SK-N-SH treated with all-trans-retinoic acid at 6 μM for 48 hours (cell line): ENCODE measurements around the gene TMEM43.

Experiments
- ATAC-seq: fragments of 200-7000 bp; cut with Tn5 transposase; 3 replicates; pipeline ENCODE4 v1.9.1; 2020; ENCODE audit warnings: mild to moderate bottlenecking, moderate library complexity
- ARNTL ChIP-seq: fragments of 450-650 bp; formaldehyde crosslinking; IDR thresholded peaks from 2 replicates; pipeline ENCODE4 v1.5.0; 2020; ENCODE audit warnings: low read depth, mild to moderate bottlenecking, moderate library complexity, borderline replicate concordance
- BACH2 ChIP-seq: fragments of 250-450 bp; sonication (Bioruptor Pico); IDR thresholded peaks from 2 replicates; pipeline ENCODE4 v1.9.0; 2021; ENCODE audit warnings: mild to moderate bottlenecking, borderline replicate concordance
- CREB5 ChIP-seq: fragments of 250-450 bp; sonication (Bioruptor Pico); IDR thresholded peaks from 2 replicates; pipeline ENCODE4 v1.5.1; 2020; ENCODE audit warnings: low read depth, mild to moderate bottlenecking, moderate library complexity
- CSDC2 ChIP-seq: fragments of 250-450 bp; sonication (Bioruptor Pico); IDR thresholded peaks from 2 replicates; pipeline ENCODE4 v1.5.0; 2020; ENCODE audit warnings: mild to moderate bottlenecking, moderate library complexity
- ESRRG ChIP-seq: fragments of 250-450 bp; sonication (Bioruptor Pico); IDR thresholded peaks from 2 replicates; pipeline ENCODE4 v1.6.1; 2021; ENCODE audit warnings: mild to moderate bottlenecking
- GLIS3 ChIP-seq: fragments of 250-450 bp; sonication (Bioruptor Pico); IDR thresholded peaks from 2 replicates; pipeline ENCODE4 v1.5.0; 2020; ENCODE audit warnings: mild to moderate bottlenecking, moderate library complexity
- ISL1 ChIP-seq: fragments of 250-450 bp; sonication (Bioruptor Pico); IDR thresholded peaks from 2 replicates; pipeline ENCODE4 v2.1.2; 2022; ENCODE audit warnings: mild to moderate bottlenecking, moderate library complexity
- OSR1 ChIP-seq: fragments of 250-450 bp; sonication (Bioruptor Pico); IDR thresholded peaks from 2 replicates; pipeline ENCODE4 v1.8.0; 2022; ENCODE audit warnings: moderate library complexity, mild to moderate bottlenecking, inconsistent platforms
- PATZ1 ChIP-seq: fragments of 250-450 bp; sonication (Bioruptor Pico); IDR thresholded peaks from 2 replicates; pipeline ENCODE4 v1.8.0; 2020; ENCODE audit warnings: mild to moderate bottlenecking, moderate library complexity, borderline replicate concordance
- POU6F1 ChIP-seq: fragments of 250-450 bp; sonication (Bioruptor Pico); IDR thresholded peaks from 2 replicates; pipeline ENCODE4 v1.8.0; 2021; ENCODE audit warnings: low read depth, mild to moderate bottlenecking, moderate library complexity, borderline replicate concordance
- PPARA ChIP-seq: fragments of 250-450 bp; sonication (Bioruptor Pico); IDR thresholded peaks from 2 replicates; pipeline ENCODE4 v1.5.0; 2020; ENCODE audit warnings: mild to moderate bottlenecking, borderline replicate concordance
- RARB ChIP-seq: fragments of 250-450 bp; sonication (Bioruptor Pico); IDR thresholded peaks from 2 replicates; pipeline ENCODE4 v1.8.0; 2021; ENCODE audit warnings: mild to moderate bottlenecking, moderate library complexity
- SNAI2 ChIP-seq: fragments of 250-450 bp; sonication (Bioruptor Pico); IDR thresholded peaks from 2 replicates; pipeline ENCODE4 v1.5.0; 2020; ENCODE audit warnings: mild to moderate bottlenecking, moderate library complexity
- TCF4 ChIP-seq: fragments of 250-450 bp; sonication (Bioruptor Pico); IDR thresholded peaks from 2 replicates; pipeline ENCODE4 v1.8.0; 2021; ENCODE audit warnings: mild to moderate bottlenecking, moderate library complexity, borderline replicate concordance
- TOX ChIP-seq: fragments of 250-450 bp; sonication (Bioruptor Pico); IDR thresholded peaks from 2 replicates; pipeline ENCODE4 v1.8.0; 2021; ENCODE audit warnings: mild to moderate bottlenecking, moderate library complexity, borderline replicate concordance
- TSHZ2 ChIP-seq: fragments of 250-450 bp; sonication (Bioruptor Pico); IDR thresholded peaks from 2 replicates; pipeline ENCODE4 v1.5.0; 2020; ENCODE audit warnings: mild to moderate bottlenecking, moderate library complexity
- ZC3H10 ChIP-seq: fragments of 250-450 bp; sonication (Bioruptor Pico); IDR thresholded peaks from 2 replicates; pipeline ENCODE4 v1.5.1; 2021; ENCODE audit warnings: mild to moderate bottlenecking, moderate library complexity
- ZFP3 ChIP-seq: fragments of 250-450 bp; sonication (Bioruptor Pico); IDR thresholded peaks from 2 replicates; pipeline ENCODE4 v1.5.0; 2020; ENCODE audit warnings: mild to moderate bottlenecking, moderate library complexity
- ZFP30 ChIP-seq: fragments of 450-650 bp; formaldehyde crosslinking; IDR thresholded peaks from 2 replicates; pipeline ENCODE4 v1.5.0; 2022; ENCODE audit warnings: mild to moderate bottlenecking, moderate library complexity
- ZNF565 ChIP-seq: fragments of 450-650 bp; formaldehyde crosslinking; conservative IDR thresholded peaks from 2 replicates; pipeline ENCODE4 v1.5.0; 2020; ENCODE audit warnings: low read depth, mild to moderate bottlenecking, moderate library complexity
- ZNF70 ChIP-seq: fragments of 450-650 bp; formaldehyde crosslinking; IDR thresholded peaks from 2 replicates; pipeline ENCODE4 v1.5.0; 2020; ENCODE audit warnings: mild to moderate bottlenecking, moderate library complexity
- ZNF8 ChIP-seq: fragments of 450-650 bp; formaldehyde crosslinking; IDR thresholded peaks from 2 replicates; pipeline ENCODE4 v1.5.0; 2020; ENCODE audit warnings: mild to moderate bottlenecking, moderate library complexity

TMEM43 gene

DNA sequence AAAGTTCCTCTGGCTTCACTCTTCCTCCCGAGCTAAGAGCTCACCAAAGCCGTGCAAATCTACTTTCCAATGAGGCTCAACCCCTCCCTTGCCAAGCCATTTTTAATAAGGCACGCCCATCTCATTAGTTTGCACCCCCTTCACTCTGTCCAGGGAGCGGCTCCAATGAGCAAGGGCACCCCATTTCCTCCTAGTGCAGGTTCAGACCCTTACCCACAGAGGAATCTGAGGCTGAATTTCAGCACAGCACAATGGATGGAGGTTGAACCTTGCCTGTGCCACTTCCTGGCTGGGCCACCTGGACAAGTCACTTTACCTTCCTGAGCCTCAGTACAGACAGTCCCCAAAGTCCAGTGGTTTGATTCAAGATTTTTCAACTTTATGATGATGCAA lies 28.1 kb downstream of the TMEM43 start:
- ATAC-seq, result no peak
- TF ChIP-seq BACH2 (CRISPR knock-in tag) (no peak), ZFP30 (CRISPR knock-in tag) (no peak), CREB5 (no peak), OSR1 (CRISPR knock-in tag) (no peak), TCF4 (CRISPR knock-in tag) (no peak), ZNF8 (CRISPR knock-in tag) (no peak), POU6F1 (no peak), RARB (CRISPR knock-in tag) (no peak), ZNF70 (CRISPR knock-in tag) (no peak), ZC3H10 (CRISPR knock-in tag) (no peak), ISL1 (CRISPR knock-in tag) (no peak), ZFP3 (CRISPR knock-in tag) (no peak), ARNTL (CRISPR knock-in tag) (no peak), PATZ1 (CRISPR knock-in tag) (no peak)

- TF ChIP-seq TOX (CRISPR knock-in tag) (no peak), SNAI2 (no peak), ESRRG (CRISPR knock-in tag) (no peak), TCF4 (CRISPR knock-in tag) (no peak), ISL1 (CRISPR knock-in tag) (no peak), ZFP30 (CRISPR knock-in tag) (no peak), ZFP3 (CRISPR knock-in tag) (no peak), PPARA (CRISPR knock-in tag) (no peak), CREB5 (no peak), BACH2 (CRISPR knock-in tag) (no peak), RARB (CRISPR knock-in tag) (no peak), ZNF8 (CRISPR knock-in tag) (no peak), CSDC2 (CRISPR knock-in tag) (no peak), ZNF565 (CRISPR knock-in tag) (no peak), GLIS3 (CRISPR knock-in tag) (no peak), ARNTL (CRISPR knock-in tag) (no peak), ZNF70 (CRISPR knock-in tag) (no peak)
- no peak for ATAC-seq
These were observed 28.8 kb downstream of the TMEM43 start for GRCh38 chr3:14153663-14154062.

GRCh38 chr3:14154276-14154675 lies 29.4 kb downstream of the TMEM43 start:
- no peak for ATAC-seq
- no peak for TF ChIP-seq PATZ1 (CRISPR knock-in tag)
- TF ChIP-seq ZNF70 (CRISPR knock-in tag), result no peak
- TF ChIP-seq POU6F1, result no peak
- TF ChIP-seq ISL1 (CRISPR knock-in tag), result no peak
- TF ChIP-seq ZNF8 (CRISPR knock-in tag), result no peak
- TF ChIP-seq CSDC2 (CRISPR knock-in tag), result no peak
- TF ChIP-seq CREB5, result no peak
- no peak for TF ChIP-seq GLIS3 (CRISPR knock-in tag)
- TF ChIP-seq TOX (CRISPR knock-in tag), result no peak
- no peak for TF ChIP-seq ZC3H10 (CRISPR knock-in tag)
- no peak for TF ChIP-seq ZFP3 (CRISPR knock-in tag)
- TF ChIP-seq BACH2 (CRISPR knock-in tag), result no peak
- no peak for TF ChIP-seq TSHZ2 (CRISPR knock-in tag)
